Measurements from ENCODE around the gene PPP1R26.
"Not testable (repeated sequence)": the region's sequence is repeated elsewhere in the genome, so short reads cannot be mapped to it uniquely, and the experiment has no call there.

PPP1R26 gene

DNA sequence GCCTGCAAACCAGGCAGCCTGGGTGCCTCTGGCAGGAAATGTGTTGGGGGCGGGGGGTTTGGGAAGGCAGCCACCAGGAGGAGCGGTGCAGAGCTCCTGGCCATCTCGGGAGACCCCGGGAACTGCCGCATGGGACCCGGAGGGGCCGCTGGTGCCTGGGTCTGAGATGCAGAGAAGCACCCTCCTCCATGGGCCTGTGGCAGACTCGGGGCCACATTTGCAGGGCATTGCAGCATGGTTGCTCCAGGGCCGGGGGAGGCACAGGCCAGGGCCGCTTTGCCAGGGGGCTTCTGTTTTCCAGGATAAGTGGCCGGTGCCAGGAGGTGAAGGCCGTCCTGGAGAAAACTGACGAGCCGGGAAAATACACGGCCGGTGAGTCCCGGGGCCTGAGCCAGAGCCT lies 43.3 kb downstream of the PPP1R26 start:
- no peak for DNase-seq

DNA sequence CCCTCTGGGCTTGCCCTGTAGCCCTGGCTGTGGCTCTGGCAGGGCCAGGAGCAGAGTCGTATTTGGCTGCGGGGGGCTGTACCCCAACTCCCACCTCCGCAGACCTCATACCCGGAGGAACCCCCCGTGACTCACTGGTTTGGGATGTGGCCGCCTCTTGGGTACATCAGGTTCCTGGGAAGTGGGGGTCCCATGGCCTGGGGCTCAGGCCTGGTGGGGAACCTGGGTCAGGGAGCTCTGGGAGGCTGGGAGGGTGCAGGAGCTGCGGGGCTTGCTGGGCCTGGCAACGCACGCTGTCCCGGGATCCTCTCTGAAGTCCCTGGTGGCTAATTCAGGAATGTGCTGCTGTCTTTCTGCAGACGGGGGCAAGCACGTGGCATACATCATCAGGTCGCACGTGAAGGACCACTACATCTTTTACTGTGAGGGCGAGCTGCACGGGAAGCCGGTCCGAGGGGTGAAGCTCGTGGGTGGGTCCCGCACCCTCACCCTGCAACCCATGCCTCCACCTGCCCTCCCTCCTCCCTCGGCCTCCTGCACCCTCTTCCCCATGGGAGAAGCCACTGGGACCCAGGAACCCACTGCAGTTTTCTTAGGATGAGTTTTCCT lies 44.0 kb downstream of the PPP1R26 start:
- DNase-seq, result no peak

DNA sequence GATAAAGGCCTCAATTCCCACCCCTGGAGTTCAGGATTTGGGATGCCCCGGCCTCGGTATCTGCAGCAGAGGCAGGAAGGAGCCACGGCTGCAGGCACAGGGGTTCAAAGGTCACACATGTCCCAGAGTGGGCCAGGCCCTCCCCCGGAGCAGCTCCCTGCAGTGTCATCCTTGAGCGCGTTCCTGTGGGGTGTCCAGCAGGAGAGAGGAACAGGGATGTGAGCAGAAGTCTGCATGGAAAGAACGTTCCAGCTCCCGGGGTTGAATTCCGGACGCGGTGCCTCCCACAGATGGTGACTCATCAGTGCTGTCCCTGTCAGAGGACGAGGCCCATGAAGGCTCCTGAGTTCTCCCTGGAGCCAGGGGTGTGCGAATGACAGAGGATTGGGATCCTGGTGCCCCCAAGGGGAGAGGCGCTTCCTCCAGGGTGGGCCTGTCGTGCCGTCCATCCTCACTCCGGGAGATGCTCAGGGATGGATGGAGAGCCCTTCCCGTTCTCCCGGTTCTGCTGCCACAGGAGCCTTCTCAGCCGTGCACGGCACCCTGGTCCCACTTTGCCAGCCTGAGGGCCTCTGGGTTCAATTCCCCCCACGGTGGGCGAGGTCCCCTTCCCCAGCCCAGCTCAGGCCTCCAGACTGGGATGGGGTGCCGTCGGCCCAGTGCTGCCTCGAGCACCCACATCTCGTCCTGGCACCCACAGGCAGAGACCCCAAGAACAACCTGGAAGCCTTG lies 44.7 kb downstream of the PPP1R26 start:
- DNase-seq, result no peak

DNA sequence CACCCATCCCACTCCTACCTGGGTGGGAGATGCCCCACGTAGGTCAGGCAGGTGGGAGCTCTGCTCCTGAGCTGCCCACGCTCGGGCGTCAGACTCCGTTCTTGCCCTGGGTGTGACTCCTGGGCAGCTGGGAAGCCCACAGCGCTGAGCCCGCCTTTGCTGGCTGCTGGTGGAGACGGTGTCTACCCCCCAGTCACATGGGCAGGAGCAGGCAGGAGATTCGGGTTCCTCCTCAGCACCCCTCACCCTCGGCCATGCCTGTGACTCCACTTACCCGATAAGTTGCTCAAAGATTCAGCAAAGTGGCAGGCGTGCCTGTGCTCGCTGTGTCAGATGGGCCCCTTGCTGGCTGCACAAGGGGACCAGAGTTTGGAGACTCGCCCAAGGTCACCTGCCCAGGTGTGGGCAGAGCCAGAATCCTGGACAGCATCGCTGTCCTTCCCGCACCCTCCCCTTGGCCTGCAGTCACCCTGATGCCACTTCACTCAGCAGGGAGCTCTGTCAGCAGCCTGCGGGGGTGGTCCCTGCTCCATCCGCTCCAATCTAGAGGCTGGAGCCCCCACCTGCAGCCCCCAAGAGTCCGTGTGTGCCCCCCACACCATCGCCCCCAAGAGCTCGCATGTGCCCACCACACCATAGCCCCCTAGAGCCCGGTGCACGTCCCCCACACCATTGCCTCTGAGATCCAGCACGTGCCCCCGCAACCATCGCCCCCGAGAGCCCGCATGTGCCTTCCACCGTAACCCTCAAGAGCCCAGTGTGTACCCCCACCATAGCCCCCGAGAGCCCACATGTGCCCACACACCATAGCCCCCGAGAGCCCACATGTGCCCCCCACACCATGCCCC lies 45.9 kb downstream of the PPP1R26 start:
- no peak for DNase-seq

DNA sequence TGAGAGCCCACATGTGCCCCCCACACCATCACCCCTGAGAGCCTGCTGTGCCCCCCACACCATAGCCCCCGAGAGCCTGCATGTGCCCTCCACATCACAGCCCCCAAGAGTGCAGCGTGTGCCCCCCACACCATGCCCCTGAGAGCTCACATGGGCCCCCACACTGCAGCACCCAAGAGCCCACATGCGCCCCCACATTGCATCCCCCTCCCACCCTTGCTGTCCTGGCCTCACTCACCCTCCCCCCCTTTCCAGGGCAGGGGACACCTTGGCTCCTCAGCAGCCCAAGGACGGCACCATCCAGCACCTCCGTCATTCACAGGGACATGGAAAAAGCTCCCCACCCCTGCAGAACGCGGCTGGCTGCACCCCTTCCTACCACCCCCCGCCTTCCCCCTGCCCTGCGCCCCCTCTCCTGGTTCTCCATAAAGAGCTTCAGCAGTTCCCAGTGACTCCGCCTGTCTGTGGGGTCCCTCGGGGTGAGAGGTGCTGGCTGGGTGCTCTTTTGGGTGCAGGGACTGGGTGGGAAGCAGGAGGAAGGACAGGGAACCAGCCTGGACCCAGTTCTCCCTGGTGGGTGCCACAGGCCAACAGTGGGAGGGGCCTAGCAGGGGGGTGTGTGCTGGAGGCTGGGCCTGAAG lies 46.6 kb downstream of the PPP1R26 start:
- no peak for DNase-seq

DNA sequence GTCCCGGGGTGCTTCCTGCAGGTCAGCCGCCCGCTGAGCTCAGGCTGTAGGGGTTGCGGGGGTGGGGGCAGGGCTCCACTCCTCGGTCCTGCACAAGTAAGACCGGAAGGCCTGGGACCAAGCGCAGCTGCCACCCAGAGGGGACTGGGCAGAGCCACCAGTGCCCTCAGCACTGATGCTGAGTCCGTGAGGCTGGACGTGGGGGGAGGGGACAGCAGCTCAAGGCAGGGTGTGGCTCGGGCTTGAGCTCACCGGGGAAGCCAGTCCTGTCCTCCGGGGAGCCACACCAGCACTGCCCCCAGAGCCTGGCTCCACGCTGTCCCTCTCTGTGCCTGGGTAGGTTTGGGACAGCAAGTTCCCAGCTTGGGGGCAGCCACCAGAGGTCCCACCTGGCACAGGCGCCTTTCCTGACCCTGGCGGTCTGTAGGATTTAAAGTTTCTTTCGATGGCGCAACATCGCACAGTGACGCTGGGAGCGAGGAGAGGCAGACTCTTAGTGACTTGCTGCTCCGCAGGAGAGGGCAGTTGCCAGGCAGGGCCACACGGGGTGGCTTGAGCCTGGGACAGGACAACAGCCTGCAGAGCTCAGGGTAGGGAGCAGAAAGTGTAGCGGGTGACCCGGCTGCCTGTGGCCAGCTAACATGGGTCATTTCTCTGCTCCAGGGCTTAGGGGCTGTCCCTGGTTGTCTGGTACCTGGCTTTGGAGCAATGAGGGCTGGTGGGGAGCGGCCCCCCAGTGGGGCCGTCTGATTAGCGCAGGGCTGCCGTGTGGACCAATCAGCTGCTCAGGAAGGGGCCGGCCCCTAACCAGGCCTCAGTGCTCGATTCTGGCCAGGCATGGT lies 47.4 kb downstream of the PPP1R26 start:
- DNase-seq, result no peak

DNA sequence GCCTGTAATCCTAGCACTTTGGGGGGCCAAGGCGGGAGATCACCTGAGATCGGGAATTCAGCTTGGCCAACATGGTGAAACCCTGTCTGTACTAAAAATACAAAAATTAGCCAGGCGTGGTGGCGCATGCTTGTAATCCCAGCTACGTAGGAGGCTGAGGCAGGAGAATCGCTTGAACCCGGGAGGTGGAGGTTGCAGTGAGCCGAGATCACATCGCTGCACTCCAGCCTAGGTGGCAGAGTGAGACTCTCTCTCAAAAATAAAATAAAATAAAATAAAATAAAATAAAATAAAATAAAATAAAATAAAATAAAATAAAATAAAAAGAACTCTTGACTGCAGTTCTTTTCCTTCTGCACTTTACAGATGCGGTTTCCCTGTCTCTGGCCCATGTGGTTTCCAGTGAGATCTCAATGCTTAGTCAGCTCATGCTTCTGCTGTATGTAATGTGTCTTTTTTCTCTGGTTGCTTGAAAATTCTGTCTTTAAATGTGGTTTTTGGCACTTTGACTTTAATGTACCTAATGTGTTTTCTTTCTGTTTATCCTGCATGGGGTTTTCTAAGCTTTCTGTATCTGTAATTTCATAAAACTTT lies 49.4 kb downstream of the PPP1R26 start:
- DNase-seq, result not testable (repeated sequence)

DNA sequence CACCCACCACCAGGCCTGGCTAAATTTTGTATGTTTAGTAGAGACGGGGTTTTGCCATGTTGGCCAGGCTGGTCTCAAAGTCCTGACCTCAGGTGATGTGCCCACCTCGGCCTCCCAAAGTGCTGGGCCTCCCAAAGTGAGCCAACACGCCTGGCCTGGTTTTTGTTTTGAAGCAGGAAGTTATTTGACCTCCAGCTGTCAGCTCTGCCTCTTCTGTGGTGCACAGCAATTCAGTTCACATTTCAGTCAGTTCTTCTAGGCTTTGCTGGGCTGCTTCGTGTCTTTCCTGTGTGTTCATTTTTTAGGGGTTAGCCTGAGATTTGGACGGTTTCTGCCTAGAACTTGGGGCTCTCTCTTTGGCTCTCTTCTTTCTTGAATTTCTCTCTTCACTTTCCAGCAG lies 50.6 kb downstream of the PPP1R26 start:
- no peak for DNase-seq

DNA sequence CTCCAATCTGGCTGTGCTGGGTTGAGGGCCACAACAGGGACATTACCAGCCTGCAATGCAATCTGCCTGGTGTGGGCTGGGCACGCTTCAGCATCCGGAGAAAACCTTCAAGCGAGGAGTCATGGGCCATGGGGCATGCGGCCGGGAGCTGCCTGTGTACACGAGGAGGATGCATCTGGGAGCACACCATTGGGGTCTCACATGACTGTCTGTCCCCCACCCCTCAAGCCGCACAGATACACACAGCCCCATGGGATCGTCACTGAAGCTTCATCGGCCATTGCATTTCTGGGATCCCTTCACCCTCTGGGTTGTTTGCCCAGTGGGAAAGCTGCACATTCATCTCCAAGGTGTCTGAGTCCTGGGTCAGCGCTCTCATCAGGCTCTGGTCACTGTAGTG lies 51.5 kb downstream of the PPP1R26 start:
- DNase-seq, result no peak

DNA sequence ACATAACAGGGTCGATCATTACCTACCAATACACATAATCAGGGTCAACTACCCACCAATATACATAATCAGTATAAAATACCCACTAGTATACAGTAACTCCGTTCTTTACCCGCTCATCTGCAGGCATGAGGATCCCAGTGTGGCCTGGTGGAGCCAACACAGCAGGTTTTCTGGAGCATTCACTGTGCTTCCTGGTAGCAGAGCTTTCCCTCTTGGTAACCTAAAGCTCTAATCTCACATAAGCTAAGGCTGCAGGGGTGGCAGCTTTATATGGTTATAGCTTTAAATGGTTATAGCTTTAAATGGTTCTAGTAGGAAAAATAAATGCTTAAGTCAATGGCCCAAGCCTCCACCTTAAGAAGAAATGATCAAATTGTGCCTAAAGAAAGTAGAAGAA lies 53.5 kb downstream of the PPP1R26 start:
- no peak for DNase-seq

DNA sequence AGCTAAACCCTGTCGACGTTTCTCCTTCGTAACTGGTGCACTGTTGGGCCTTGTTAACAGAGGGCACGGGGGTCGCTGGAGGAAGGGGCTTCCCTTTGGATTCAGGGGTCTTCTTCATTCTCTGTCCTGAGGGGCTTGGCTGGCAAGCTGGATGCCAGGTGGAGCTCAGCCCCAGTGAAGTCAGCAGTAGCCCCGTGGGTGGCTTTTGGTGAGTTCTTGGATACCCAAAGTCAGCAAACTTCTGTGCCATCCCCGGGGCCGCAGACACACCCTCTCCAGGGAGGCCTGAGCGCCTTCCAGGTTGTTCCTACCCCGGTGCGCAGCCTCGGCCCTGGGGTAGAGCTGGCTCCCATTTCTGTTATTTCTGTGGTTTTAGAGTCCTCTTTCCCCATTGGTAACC lies 54.1 kb downstream of the PPP1R26 start:
- no peak for DNase-seq

DNA sequence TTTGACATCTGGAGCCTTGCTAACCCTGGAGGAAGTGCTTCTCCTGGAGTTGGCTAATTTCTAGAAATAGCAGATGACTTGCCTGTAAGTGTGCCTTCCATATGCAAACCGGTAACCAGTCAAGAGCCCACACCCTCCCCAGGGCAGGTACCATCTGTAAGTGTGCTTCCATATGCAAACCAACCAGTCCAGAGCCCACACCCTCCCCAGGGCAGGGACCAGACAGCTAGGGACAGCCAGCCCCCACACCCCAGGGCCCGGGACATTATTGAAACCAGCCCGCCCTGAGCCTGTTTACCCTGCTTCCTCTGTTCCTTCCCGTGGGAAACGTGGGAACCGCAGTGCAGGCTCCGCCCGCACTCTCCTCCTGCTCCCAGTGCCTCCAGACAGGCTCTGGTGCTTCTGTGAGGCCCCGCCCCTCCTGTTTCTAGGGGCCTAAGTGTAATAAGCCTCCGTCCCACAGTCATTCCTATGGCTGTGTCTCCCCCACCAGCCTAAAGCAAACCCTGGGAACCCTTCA lies 54.7 kb downstream of the PPP1R26 start:
- not testable (repeated sequence) for DNase-seq

DNA sequence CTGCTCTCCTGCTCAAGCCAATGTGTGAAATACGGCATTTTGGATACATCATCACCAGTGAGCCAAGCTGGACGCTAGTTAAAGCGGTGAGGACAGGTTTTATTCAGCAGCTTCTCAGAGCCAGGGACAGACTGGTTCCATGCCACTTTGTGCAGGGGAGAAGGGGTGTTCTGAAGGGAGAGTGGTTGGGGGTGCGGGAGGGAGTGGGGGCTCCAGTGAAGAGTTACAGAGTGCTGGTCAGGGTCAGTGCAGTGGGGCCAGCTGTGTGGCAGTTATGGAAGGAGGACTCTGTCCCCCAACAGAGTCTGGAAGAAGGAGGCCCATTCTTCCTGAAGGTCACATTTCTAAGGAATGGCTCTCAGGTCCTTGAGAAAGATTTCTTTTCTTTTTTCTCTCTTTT lies 55.2 kb downstream of the PPP1R26 start:
- DNase-seq, result not testable (repeated sequence)

DNA sequence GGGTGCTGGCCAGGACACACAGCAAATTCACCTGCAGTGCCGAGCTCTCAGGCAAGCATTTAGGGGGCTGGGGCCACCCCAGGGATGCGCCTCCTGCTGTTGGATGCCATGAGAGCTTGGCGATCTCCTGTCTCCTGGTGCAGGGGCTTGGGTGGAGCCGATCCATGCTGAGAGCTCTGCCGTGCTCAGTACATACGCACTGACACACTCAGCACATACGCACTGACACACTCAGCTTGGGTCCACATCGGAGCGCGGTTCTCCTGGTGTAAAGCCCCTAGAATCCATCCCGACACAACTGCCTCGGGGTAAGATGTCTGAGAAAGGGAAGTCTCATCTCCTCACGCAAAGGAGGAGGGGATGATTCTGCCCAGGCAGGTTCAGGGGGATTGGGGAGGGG lies 56.0 kb downstream of the PPP1R26 start:
- DNase-seq, result not testable (repeated sequence)

DNA sequence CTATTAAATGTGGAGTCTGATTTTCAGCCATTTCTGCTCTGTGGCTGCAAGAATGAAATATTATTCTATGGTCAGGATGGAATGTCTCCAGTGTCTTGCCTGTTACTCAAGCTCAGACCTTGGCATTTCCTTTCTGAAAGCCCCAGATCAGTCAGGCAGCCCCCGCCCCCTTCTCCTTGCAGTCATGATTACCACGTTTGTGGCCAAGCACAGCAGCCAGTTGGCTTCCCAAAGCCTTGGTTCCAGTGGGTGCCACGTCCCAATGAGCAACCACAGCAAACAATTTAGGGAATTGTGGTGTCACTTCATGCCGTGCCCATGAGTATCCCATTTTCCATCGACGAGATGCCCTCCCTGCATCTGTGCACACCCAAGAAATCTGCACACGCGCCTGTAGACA lies 56.6 kb downstream of the PPP1R26 start:
- no peak for DNase-seq
